GM12892 (cell line): ENCODE results near the gene RBM45.

Experiments used
- POLR2AphosphoS5 ChIP-seq: IDR thresholded peaks from 2 replicates; pipeline ENCODE4 v1.6.1; 2011; ENCODE audit warnings: low read depth, low read length, control low read depth
- TAF1 ChIP-seq: IDR thresholded peaks from 2 replicates; pipeline ENCODE4 v1.6.1; 2011; ENCODE audit warnings: low read depth, mild to moderate bottlenecking, control low read depth, low read length, borderline replicate concordance

DNA sequence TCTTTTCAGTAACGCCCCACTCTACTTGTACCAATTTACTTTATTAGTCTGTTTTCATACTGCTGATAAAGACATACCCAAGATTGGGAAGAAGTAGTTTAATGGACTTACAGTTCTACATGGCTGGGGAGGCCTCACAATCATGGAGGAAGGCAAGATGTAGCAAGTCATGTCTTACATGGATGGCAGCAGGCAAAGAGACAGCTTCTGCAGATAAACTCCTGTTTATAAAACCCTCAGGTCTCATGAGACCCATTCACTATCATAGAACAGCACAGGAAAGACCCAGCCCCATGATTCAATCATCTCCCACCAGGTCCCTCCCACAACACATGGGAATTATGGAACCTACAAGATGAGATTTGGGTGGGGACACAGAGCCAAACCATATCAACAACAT lies 43.3 kb downstream of the RBM45 start:
- TF ChIP-seq POLR2AphosphoS5: no peak
- TF ChIP-seq TAF1: no peak
